Endothelial cell of hepatic sinusoid (primary cell): ENCODE results near the gene PDE9A.

ENCODE experiments used
- in situ Hi-C: cut with HindIII; loops from 2 replicates; pipeline ENCODE4 v1.10.0; 2017; ENCODE audit warnings: low sequenced_read_pairs

PDE9A gene

GRCh38 chr21:42684109-42684916 lies 30.9 kb downstream of the PDE9A start:
- in situ Hi-C loops: no loop called here

DNA sequence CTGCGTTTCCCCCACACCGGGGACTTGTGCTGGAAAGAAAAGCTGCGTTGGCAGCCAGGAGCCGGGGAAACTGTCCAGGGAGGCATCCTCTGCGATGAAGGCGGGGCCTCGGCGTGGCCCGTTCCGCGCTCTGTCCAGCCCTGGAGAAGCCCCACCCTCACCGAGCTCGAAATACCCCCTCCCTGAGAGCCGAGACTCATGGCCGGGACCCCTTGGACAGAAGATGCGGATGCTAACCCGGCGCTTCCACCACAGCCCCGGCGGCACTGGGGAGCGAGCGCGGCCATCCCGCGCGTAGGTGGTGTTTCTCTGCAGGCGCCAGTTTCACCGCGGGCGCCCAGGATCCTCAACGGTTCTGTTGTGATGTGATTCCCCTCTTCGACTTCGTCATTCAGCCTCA lies 31.6 kb downstream of the PDE9A start:
- in situ Hi-C loops: no loop called here

GRCh38 chr21:42685954-42686500 lies 32.6 kb downstream of the PDE9A start:
- in situ Hi-C loops: no loop called here

- in situ Hi-C loops: no loop called here
These were observed 34.4 kb downstream of the PDE9A start for GRCh38 chr21:42687796-42688195.

- in situ Hi-C loops: no loop called here
These were observed 34.9 kb downstream of the PDE9A start for GRCh38 chr21:42688226-42688840.

- in situ Hi-C loops: no loop called here
These were observed 35.5 kb downstream of the PDE9A start for GRCh38 chr21:42688841-42689371.

GRCh38 chr21:42690586-42690985 lies 37.2 kb downstream of the PDE9A start:
- in situ Hi-C loops: no loop called here

GRCh38 chr21:42691901-42692559 lies 38.6 kb downstream of the PDE9A start:
- in situ Hi-C loops: no loop called here

GRCh38 chr21:42692688-42693087 lies 39.3 kb downstream of the PDE9A start:
- in situ Hi-C loops: no loop called here

- in situ Hi-C loops: no loop called here
These were observed 41.6 kb downstream of the PDE9A start for GRCh38 chr21:42694751-42695696.

- in situ Hi-C loops: no loop called here
These were observed 42.4 kb downstream of the PDE9A start for GRCh38 chr21:42695697-42696380.

GRCh38 chr21:42696501-42697040 lies 43.1 kb downstream of the PDE9A start:
- in situ Hi-C loops: no loop called here

- in situ Hi-C loops: no loop called here
These were observed 45.3 kb downstream of the PDE9A start for GRCh38 chr21:42698733-42699132.

DNA sequence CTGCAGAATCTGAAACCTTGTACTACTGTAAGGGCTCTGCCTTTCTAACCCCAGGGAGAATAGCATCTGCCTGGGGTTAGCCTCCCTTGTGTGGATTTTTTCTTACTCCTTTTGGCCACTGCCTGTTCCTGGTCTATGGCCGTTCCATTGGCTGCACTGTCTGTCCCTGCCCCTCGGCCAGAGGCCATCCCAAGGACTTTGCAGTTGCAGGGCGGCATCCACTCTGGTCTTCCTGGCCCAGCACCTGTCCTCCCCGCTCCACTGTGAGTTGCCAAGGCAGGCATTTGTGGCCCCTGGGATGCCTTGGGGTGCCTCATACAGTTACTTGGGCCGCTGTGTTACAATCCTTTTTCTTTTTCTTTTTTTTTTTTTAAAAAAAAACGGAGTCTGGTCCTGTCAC lies 45.8 kb downstream of the PDE9A start:
- in situ Hi-C loops: no loop called here

- in situ Hi-C loops: no loop called here
These were observed 48.5 kb downstream of the PDE9A start for GRCh38 chr21:42701706-42702456.

- in situ Hi-C loops: no loop called here
These were observed 49.3 kb downstream of the PDE9A start for GRCh38 chr21:42702720-42703119.

DNA sequence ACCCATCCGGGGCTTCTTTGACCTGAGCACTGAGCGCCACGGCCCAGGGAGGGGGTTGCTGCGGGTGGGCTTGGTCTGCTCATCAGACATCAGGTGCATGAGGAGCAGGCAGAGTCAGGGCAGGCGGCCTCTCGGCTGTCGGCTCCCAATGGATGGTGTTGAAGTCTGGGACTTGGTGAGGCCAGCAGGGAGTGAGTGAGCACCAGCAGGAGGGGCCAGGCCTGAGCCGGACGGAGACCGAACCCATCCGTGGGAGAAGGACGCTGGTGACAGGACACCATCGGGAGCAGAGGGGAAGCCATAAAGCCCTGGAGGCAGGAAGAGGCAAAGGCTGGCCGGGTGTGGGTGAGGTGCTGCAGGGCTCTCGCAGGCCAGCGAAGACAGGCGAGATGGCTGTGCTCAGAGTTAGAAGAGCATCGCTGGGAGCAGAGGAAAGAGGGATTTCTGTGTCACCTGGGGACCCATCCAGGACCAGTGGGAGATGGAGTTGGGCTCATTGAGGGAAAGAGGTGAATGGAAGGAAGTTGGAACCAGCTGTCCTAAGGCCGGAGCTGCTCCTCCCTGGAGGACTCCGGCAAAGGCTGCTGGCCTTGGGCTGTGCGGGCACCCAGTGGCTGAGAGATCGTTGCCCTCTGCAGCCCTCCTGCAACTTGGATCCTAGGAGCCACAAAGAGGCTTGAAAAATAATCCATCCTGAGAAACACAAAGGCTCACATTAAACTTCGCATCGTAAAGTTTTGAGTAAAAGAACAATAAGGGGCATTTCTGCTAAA lies 49.9 kb downstream of the PDE9A start:
- in situ Hi-C loops: no loop called here

DNA sequence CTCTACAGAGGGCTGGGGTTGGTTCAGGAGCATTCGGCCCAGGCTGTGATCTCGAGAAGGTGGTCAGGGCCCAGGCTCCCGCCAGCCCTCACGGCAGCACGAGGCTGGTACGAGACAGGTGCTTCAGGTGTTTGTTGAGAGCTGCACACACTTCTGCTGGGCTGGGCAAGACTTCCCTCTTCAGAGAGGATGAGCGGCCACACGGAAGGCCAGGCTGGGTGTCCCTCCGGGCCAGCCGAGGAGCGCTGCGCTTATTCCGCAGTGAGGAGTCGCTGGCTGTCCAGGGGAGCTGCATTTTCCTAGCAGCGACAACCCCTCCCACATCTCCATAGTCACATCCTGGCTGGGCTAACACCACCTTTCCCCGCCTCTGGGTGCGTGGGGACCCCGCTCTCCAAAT lies 50.5 kb downstream of the PDE9A start:
- in situ Hi-C loops: no loop called here
